Choroid plexus epithelial cell (primary cell): Measurements from ENCODE around the gene MAP1LC3B.

ENCODE experiments used
- DNase-seq: peaks from one replicate; pipeline ENCODE4 v3.0.0-alpha.2; 2010; ENCODE audit warnings: low read depth
- H3K4me3 ChIP-seq: 2 replicates; pipeline ENCODE4 v1.5.1; 2011; ENCODE audit warnings: low read depth, mild to moderate bottlenecking, control low read depth, low read length, moderate library complexity
- CTCF ChIP-seq: conservative IDR thresholded peaks from 2 replicates; pipeline ENCODE4 v1.5.1; 2011; ENCODE audit warnings: low read depth, mild to moderate bottlenecking, control low read depth, inconsistent platforms, low read length, moderate library complexity

The MAP1LC3B gene

DNA sequence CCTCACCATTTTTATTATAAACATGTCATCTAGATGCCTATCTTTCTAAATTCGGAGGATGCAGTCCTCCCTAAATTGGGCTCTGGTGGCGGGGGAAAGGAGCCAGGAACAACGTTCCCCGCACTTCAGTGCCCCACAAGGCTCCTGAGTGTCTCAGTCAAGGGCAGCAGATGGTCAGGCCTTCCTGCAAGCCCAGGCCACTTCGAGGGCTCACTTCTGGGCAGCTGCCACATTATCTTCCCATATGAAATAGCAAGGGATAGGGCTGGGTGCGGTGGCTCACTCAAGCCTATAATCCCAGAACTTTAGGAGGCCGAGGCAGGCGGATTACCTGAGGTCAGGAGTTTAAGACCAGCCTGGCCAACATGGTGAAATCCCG is 40.8 kb upstream of the MAP1LC3B start:
- no peak for DNase-seq
- no peak for TF ChIP-seq CTCF
- no peak overlapping the region for H3K4me3 ChIP-seq

DNA sequence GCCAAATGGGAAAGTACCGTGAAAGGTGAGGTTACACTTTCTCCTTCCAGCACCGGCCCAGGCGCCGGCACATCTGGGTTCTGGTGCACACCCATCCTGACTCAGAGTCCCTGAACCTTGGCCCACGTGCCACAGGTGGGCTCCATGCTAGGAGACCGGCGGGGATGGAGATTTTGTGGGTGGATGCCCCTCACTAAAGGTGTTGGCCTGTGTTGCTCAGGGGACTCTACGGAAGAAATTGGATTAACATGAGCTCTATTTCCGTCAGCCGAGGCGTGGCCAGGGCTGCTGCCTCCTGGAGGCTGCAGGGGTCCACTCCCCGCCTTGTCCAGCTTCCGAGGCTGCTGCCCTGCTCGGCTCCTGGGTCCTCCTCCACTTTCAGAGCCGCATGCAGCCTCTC is 39.3 kb upstream of the MAP1LC3B start:
- DNase-seq = no peak
- no peak overlapping the region for H3K4me3 ChIP-seq
- TF ChIP-seq CTCF = no peak

- no peak for TF ChIP-seq CTCF
- DNase-seq = no peak
- no peak overlapping the region for H3K4me3 ChIP-seq
These were observed 38.5 kb upstream of the MAP1LC3B start for GRCh38 chr16:87353613-87354012.

DNA sequence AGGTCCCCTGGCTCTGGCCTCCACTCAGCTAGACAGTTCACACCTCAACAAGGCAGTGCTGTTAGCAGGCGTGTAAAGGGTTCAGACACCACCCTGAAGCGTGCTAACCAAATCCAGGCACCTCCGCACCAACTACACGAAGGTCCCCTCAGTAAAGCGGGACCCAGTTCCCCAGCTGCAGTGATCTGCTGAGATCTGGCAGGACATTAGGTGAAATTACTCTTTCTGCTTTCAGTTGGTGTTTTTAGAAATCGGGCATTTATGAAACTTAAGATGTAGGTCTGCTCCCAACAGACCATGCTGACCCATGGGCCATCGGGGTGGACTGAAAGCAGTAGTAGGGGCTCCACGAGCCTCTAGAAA is 35.7 kb upstream of the MAP1LC3B start:
- DNase-seq = no peak
- TF ChIP-seq CTCF = no peak
- H3K4me3 ChIP-seq = no peak overlapping the region

DNA sequence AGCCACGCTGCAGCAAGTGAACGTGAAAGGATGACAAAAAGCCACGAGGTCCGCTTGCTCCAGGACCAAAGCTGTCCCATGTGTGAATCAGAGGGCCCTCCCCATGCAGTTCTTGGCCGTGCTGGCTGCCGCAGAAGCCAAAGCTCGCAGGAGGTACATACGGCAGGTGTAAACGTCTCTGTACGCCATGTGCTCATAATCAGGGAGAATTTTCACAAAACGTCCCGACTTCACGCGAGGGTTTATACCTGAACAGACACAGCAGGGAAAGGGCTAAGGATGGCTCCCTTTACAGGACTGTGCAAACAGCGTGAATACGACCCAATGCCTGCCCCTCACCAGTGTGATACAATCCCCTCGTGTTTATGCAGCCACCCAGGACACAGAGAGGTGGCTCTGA is 33.9 kb upstream of the MAP1LC3B start:
- no peak for DNase-seq
- H3K4me3 ChIP-seq = no peak overlapping the region
- TF ChIP-seq CTCF = no peak

DNA sequence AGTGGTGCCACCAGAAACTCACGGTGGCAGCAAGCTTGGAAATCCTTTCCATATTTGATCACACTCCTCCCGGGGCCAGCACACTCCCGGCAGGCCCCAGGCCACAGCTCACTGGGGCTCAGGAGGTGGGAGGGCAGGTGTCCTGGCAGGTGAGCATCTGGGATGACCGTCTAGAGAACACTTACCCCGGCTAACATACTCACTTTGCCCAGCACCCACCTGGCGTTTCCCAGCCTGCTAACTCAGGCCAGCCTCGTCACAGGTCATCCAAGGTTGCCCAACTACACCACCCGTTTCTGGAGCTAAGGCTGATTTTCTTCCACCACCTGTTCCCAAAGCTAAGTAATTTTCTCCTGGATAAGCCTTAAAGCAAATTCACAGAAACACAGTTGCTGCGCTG is 33.4 kb upstream of the MAP1LC3B start:
- no peak for TF ChIP-seq CTCF
- no peak overlapping the region for H3K4me3 ChIP-seq
- DNase-seq = no peak

DNA sequence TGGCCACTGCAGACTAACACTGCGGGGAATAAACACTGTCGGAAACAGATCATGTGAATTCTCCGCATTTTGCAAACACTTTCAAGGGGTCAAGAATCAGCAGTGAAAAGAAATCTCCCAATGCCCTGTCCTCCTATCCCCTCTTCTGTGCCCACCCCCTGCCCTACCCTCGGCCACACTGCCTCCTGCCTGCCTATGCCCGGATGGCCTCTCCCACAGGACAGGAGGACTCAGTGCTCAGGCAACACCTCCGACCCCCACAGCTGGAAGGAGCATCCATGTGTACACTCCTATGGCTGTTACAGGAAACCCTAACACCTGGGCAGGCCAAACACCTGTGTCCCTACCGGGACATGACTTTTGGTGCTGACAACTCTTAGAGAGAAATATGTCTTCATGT is 33.0 kb upstream of the MAP1LC3B start:
- H3K4me3 ChIP-seq = no peak overlapping the region
- TF ChIP-seq CTCF = no peak
- DNase-seq = no peak
